ENCODE results near the gene C4orf17. TPM values are rescaled to one million over a fixed set of nuclear protein-coding genes. Genes with fewer than 3 reads are reported as not detected.

The C4orf17 gene
- total RNA-seq, 3 donors from 2014 or later (not counting 1 experiment from before 2014, with no cell fraction given): not detected

DNA sequence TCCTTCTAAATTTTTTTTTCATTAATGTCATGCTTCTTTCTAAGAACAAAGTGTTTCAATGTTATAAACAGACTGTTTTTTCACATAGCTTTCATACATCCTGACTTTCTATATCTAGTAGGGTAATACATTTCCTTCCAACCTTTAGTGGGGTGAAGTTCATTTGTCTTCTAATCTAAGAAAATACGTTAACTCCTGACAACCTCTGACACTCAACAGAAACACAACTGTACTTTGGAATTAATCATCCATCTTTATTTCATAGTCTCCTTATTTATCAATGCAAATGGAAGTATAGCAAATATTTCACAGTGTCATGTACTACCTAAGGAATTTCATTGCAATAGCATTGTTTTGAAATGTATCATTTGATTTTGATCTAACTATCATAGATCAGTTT lies 61.1 kb downstream of the C4orf17 start:
- DNase-seq (no peak), ATAC-seq (no peak)
- H3K9me3 ChIP-seq (ENCODE audit: control insufficient read depth, insufficient read depth, low read length): no peaks in the 10 kb centered on the region
- peaks cover 41 to 67% of the 10 kb centered on the region in 2 donors for H3K27me3 Mint-ChIP-seq (ENCODE audit: low read depth in 2 of 2)
- H3K36me3 Mint-ChIP-seq: no peaks in the 10 kb centered on the region
- H3K9me3 Mint-ChIP-seq: no peaks in the 10 kb centered on the region
- no peak overlapping the region for H3K4me3 ChIP-seq (ENCODE audit: low read length)
- H3K4me1 Mint-ChIP-seq: no peaks in the 10 kb centered on the region
- intact Hi-C loops (cut with micrococcal nuclease): no loop called here
- no peak overlapping the region for H3K27ac ChIP-seq (ENCODE audit: low read length)
- no peak overlapping the region for H3K4me3 Mint-ChIP-seq
- H3K4me1 ChIP-seq (ENCODE audit: control insufficient read depth, insufficient read depth, low read length): no peaks in the 10 kb centered on the region
- H3K27me3 ChIP-seq (ENCODE audit: control insufficient read depth, insufficient read depth, low read length): peaks cover 34% of the 10 kb centered on the region
- whole genome bisulfite sequencing (ENCODE audit: insufficient coverage): no CpG with 5 or more reads among the region's 1 CpG
- no peaks in the 10 kb centered on the region for H3K36me3 ChIP-seq (ENCODE audit: control insufficient read depth, insufficient read depth, low read length)
- no peak overlapping the region for H3K27ac Mint-ChIP-seq
- TF ChIP-seq, protein P1, sequence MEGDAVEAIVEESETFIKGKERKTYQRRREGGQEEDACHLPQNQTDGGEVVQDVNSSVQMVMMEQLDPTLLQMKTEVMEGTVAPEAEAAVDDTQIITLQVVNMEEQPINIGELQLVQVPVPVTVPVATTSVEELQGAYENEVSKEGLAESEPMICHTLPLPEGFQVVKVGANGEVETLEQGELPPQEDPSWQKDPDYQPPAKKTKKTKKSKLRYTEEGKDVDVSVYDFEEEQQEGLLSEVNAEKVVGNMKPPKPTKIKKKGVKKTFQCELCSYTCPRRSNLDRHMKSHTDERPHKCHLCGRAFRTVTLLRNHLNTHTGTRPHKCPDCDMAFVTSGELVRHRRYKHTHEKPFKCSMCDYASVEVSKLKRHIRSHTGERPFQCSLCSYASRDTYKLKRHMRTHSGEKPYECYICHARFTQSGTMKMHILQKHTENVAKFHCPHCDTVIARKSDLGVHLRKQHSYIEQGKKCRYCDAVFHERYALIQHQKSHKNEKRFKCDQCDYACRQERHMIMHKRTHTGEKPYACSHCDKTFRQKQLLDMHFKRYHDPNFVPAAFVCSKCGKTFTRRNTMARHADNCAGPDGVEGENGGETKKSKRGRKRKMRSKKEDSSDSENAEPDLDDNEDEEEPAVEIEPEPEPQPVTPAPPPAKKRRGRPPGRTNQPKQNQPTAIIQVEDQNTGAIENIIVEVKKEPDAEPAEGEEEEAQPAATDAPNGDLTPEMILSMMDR (IDR thresholded peaks at IDR 0.05): no peak

DNA sequence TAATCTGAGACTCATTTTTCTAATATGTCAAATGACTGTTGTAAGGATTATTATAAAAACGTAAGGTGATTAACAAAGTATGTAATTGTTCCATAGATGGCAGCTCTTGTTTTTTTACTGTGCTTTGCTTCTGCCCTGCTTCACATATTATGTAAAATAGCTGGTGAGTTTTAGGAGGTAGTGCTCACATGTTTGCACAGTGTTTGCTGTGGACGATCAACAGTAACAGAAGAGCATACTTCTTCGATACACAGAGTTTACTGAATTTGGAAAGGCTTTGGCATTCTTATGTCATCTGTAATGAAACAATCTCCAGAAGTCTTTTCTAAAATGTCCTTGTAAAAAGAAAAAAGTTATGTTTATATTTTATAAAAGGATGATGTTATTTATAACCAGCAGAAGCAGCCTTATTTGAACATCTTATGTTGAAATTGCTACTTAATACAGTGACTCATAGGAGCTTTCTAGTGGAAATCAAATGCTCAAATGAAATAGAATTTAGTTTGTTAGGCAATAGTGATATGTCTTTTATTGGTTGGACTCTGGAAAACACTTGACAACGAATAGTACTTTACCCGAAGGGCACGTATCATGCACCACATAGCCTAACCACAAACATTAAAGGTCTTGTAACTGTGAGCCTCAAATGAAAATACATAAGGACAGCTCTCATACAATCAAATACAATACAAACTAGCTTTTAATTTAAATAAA lies 61.9 kb downstream of the C4orf17 start:
- DNase-seq (no peak), ATAC-seq (no peak)
- 87% methylated on average over 5 of the region's 6 CpGs for WGBS (ENCODE audit: insufficient coverage)
- Mint-ChIP-seq H3K4me3 (no peak overlapping the region), H3K4me1 (no peaks in the 10 kb centered on the region), H3K9me3 (no peaks in the 10 kb centered on the region), H3K27ac (no peak overlapping the region), H3K36me3 (no peaks in the 10 kb centered on the region), H3K27me3 (ENCODE audit: low read depth in 2 of 2) (peaks cover 39 to 61% of the 10 kb centered on the region in 2 donors)
- no peak overlapping the region for H3K27ac ChIP-seq (ENCODE audit: low read length)
- no peak overlapping the region for H3K4me3 ChIP-seq (ENCODE audit: low read length)
- intact Hi-C loops (cut with micrococcal nuclease): no loop called here
- H3K9me3 ChIP-seq (ENCODE audit: control insufficient read depth, insufficient read depth, low read length): no peaks in the 10 kb centered on the region
- H3K4me1 ChIP-seq (ENCODE audit: control insufficient read depth, insufficient read depth, low read length): no peaks in the 10 kb centered on the region
- peaks cover 31% of the 10 kb centered on the region for H3K27me3 ChIP-seq (ENCODE audit: control insufficient read depth, insufficient read depth, low read length)
- TF ChIP-seq, protein P1 (IDR thresholded peaks at IDR 0.05): no peak
- H3K36me3 ChIP-seq (ENCODE audit: control insufficient read depth, insufficient read depth, low read length): no peaks in the 10 kb centered on the region

DNA sequence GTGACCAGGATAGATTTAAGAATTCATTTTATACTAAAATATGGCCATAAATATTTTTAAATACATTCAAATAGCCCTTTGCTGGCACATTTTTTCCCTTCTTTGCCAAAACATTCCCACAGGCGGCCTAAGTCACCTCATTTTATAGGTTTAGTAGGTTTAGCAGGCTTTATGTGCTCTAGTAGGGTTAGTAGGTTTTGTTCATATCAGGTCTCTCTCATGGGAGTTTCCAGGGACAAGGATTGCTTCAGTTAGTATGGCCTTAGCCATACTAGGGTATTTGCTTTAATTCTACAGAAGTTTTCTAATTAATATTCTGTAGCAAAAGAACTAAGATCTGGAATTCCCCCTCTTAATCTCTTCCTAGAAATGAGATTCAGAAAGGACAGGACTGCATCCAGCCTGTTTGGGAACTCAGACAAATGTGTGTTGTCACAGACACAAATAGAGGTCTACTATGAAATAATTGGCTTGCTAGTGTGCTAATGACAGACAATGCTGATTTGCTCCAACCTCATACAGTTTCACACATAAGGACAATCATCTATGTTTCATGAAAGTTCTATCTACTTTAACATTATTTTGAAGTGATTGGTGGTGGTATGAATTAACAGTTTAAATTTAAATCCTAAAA lies 63.0 kb downstream of the C4orf17 start:
- no peak for DNase-seq
- H3K27me3 Mint-ChIP-seq (ENCODE audit: low read depth in 2 of 2): peaks cover 29 to 61% of the 10 kb centered on the region in 2 donors
- no peak overlapping the region for H3K27ac ChIP-seq (ENCODE audit: low read length)
- H3K4me3 Mint-ChIP-seq: no peak overlapping the region
- H3K36me3 ChIP-seq (ENCODE audit: control insufficient read depth, insufficient read depth, low read length): no peaks in the 10 kb centered on the region
- WGBS (ENCODE audit: insufficient coverage): no CpG with 5 or more reads among the region's 1 CpG
- no peaks in the 10 kb centered on the region for H3K4me1 ChIP-seq (ENCODE audit: control insufficient read depth, insufficient read depth, low read length)
- peaks cover 25% of the 10 kb centered on the region for H3K27me3 ChIP-seq (ENCODE audit: control insufficient read depth, insufficient read depth, low read length)
- intact Hi-C loops (cut with micrococcal nuclease): no loop called here
- H3K9me3 ChIP-seq (ENCODE audit: control insufficient read depth, insufficient read depth, low read length): no peaks in the 10 kb centered on the region
- H3K9me3 Mint-ChIP-seq: no peaks in the 10 kb centered on the region
- no peak for ATAC-seq
- no peak overlapping the region for H3K4me3 ChIP-seq (ENCODE audit: low read length)
- H3K4me1 Mint-ChIP-seq: no peaks in the 10 kb centered on the region
- TF ChIP-seq, protein P1 (IDR thresholded peaks at IDR 0.05): no peak
- no peak overlapping the region for H3K27ac Mint-ChIP-seq
- no peaks in the 10 kb centered on the region for H3K36me3 Mint-ChIP-seq
